WTC11 (cell line): ENCODE data around the gene CACNA2D3. TPM values are rescaled to one million over a fixed set of nuclear protein-coding genes. Genes with fewer than 3 reads are reported as not detected.

Experiments used
- ATAC-seq: fragments of 200-7000 bp; cut with Tn5 transposase; 2 replicates; pipeline ENCODE4 v1.10.0; 2021; ENCODE audit warnings: mild to moderate bottlenecking, moderate library complexity
- CTCF ChIA-PET: fragments of 300-600 bp; sonication (Branson Sonifier 250); formaldehyde crosslinking; loops from one replicate; lab custom pipeline; 2021; ENCODE audit warnings: antibody characterized with exemption; lab: Charles Lee
- POLR2A ChIA-PET: fragments of 350-600 bp; sonication (Branson Sonifier 250); formaldehyde crosslinking; loops from one replicate; lab custom pipeline; 2021; ENCODE audit warnings: antibody characterized with exemption; lab: Charles Lee
- DNase-seq: peaks from one replicate; pipeline ENCODE4 v3.0.0; 2021; ENCODE audit warnings: low spot score
- H3K27ac Mint-ChIP-seq: 2 replicates; pipeline ENCODE4 v1.8.0; 2021; ENCODE audit warnings: mixed read lengths
- H3K27me3 Mint-ChIP-seq: 2 replicates; pipeline ENCODE4 v1.8.0; 2021; ENCODE audit warnings: low read depth, mild to moderate bottlenecking, moderate library complexity, mixed read lengths
- H3K36me3 Mint-ChIP-seq: 2 replicates; pipeline ENCODE4 v1.8.0; 2021; ENCODE audit warnings: mixed read lengths
- H3K4me1 Mint-ChIP-seq: 2 replicates; pipeline ENCODE4 v1.8.0; 2022; ENCODE audit warnings: mixed read lengths
- H3K4me3 Mint-ChIP-seq: 2 replicates; pipeline ENCODE4 v1.8.0; 2021; ENCODE audit warnings: mild to moderate bottlenecking, moderate library complexity, mixed read lengths
- H3K9me3 Mint-ChIP-seq: 2 replicates; pipeline ENCODE4 v1.8.0; 2021; ENCODE audit warnings: mixed read lengths
- ATF1 ChIP-seq: sonication (generic); formaldehyde crosslinking; IDR thresholded peaks from 2 replicates; pipeline ENCODE4 v1.8.1; 2023; ENCODE audit warnings: mild to moderate bottlenecking, moderate library complexity, missing genetic modification reagents
- CBFB ChIP-seq: sonication (generic); formaldehyde crosslinking; IDR thresholded peaks from 2 replicates; pipeline ENCODE4 v1.8.1; 2022; ENCODE audit warnings: mild to moderate bottlenecking, low read depth, missing genetic modification reagents
- FOXJ3 ChIP-seq: sonication (generic); formaldehyde crosslinking; IDR thresholded peaks from 2 replicates; pipeline ENCODE4 v1.9.0; 2021; ENCODE audit warnings: missing genetic modification reagents, mild to moderate bottlenecking, borderline replicate concordance
- GTF2I ChIP-seq: fragments of 250-450 bp; sonication (Bioruptor Pico); conservative IDR thresholded peaks from 2 replicates; pipeline ENCODE4 v1.4.0; 2021; ENCODE audit warnings: mild to moderate bottlenecking
- JUN ChIP-seq: sonication (generic); formaldehyde crosslinking; IDR thresholded peaks from 2 replicates; pipeline ENCODE4 v1.8.0; 2023; ENCODE audit warnings: mild to moderate bottlenecking, missing genetic modification reagents
- KAT7 ChIP-seq: sonication (generic); formaldehyde crosslinking; IDR thresholded peaks from 2 replicates; pipeline ENCODE4 v1.8.1; 2023; ENCODE audit warnings: missing genetic modification reagents, mild to moderate bottlenecking, borderline replicate concordance
- NR3C1 ChIP-seq: sonication (generic); formaldehyde crosslinking; conservative IDR thresholded peaks from 2 replicates; pipeline ENCODE4 v1.8.1; 2023; ENCODE audit warnings: low read depth, mild to moderate bottlenecking, missing genetic modification reagents
- TCF7 ChIP-seq: sonication (generic); formaldehyde crosslinking; IDR thresholded peaks from 2 replicates; pipeline ENCODE4 v1.8.0; 2022; ENCODE audit warnings: mild to moderate bottlenecking, low read depth, missing genetic modification reagents, moderate library complexity
- TEAD1 ChIP-seq: sonication (generic); formaldehyde crosslinking; IDR thresholded peaks from 2 replicates; pipeline ENCODE4 v1.8.0; 2022; ENCODE audit warnings: mild to moderate bottlenecking, missing genetic modification reagents
- TEAD4 ChIP-seq: sonication (generic); formaldehyde crosslinking; IDR thresholded peaks from 2 replicates; pipeline ENCODE4 v1.8.0; 2022; ENCODE audit warnings: mild to moderate bottlenecking, missing genetic modification reagents
- ZNF263 ChIP-seq: sonication (generic); formaldehyde crosslinking; IDR thresholded peaks from 2 replicates; pipeline ENCODE4 v1.8.1; 2022; ENCODE audit warnings: low read depth, mild to moderate bottlenecking, moderate library complexity, missing genetic modification reagents
- ZNF317 ChIP-seq: sonication (generic); formaldehyde crosslinking; IDR thresholded peaks from 2 replicates; pipeline ENCODE4 v1.8.1; 2023; ENCODE audit warnings: low read depth, mild to moderate bottlenecking, moderate library complexity, missing genetic modification reagents, borderline replicate concordance
- total RNA-seq: library from RNA; stranded (reverse); gene quantifications from 3 replicates; pipeline ENCODE4 v1.2.3, GENCODE V29; 2021
- TF ChIP-seq, protein P1 (sequence below): sonication (generic); formaldehyde crosslinking; IDR thresholded peaks from 2 replicates; pipeline ENCODE4 v1.8.0; 2023; ENCODE audit warnings: missing genetic modification reagents
- TF ChIP-seq, protein P2 (sequence below): sonication (generic); formaldehyde crosslinking; IDR thresholded peaks from 2 replicates; pipeline ENCODE4 v1.8.1; 2023; ENCODE audit warnings: mild to moderate bottlenecking, missing genetic modification reagents, borderline replicate concordance
- TF ChIP-seq, protein P3 (sequence below): sonication (generic); formaldehyde crosslinking; IDR thresholded peaks from 2 replicates; pipeline ENCODE4 v1.8.1; 2022; ENCODE audit warnings: mild to moderate bottlenecking, moderate library complexity, missing genetic modification reagents
- TF ChIP-seq, protein P4 (sequence below): sonication (generic); formaldehyde crosslinking; IDR thresholded peaks from 2 replicates; pipeline ENCODE4 v1.8.1; 2022; ENCODE audit warnings: low read depth, missing genetic modification reagents, borderline replicate concordance
- TF ChIP-seq, protein P5 (sequence below): sonication (generic); formaldehyde crosslinking; IDR thresholded peaks from 2 replicates; pipeline ENCODE4 v1.8.0; 2023; ENCODE audit warnings: mild to moderate bottlenecking, missing genetic modification reagents
- TF ChIP-seq, protein P6 (sequence below): fragments of 250-450 bp; sonication (Bioruptor Pico); IDR thresholded peaks from 2 replicates; pipeline ENCODE4 v1.9.0; 2021; ENCODE audit warnings: mild to moderate bottlenecking

CACNA2D3 gene
- total RNA-seq, 1 experiment from 2014 or later, result 5.0 TPM

DNA sequence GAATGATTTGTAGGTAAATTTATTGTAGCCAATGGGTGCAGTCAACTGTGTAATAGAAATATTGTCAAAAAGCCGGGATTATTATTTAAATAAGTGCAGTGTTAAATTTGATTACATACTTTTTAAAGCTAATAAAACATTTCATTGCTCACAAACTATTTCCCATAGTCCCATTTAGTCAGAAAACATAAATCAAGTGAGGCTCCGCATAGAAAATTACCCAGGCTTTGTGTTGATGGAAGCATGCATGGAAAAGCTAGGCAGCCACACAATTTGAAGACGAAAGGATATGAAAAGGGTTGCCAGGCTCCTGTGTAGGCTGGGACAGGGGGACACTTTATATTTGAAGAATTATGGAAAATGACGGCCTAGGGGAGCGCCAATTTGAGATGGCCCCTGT lies 723.2 kb downstream of the CACNA2D3 start:
- no peak overlapping the region for H3K27ac Mint-ChIP-seq
- no peaks in the 10 kb centered on the region for H3K27me3 Mint-ChIP-seq
- DNase-seq (no peak), ATAC-seq (no peak)
- H3K4me1 Mint-ChIP-seq, result peaks cover 16% of the 10 kb centered on the region
- ChIA-PET POLR2A (interaction anchor here (0.6 kb wide), 1 partner anchor 9 kb away, joined by 3 read pairs; no protein-coding TSS in a partner anchor), CTCF (interaction anchor here (1.9 kb wide), 1 partner anchor 15 kb away, joined by 4 read pairs; no protein-coding TSS in a partner anchor)
- H3K9me3 Mint-ChIP-seq, result no peaks in the 10 kb centered on the region
- H3K4me3 Mint-ChIP-seq, result no peak overlapping the region
- TF ChIP-seq, protein P1, sequence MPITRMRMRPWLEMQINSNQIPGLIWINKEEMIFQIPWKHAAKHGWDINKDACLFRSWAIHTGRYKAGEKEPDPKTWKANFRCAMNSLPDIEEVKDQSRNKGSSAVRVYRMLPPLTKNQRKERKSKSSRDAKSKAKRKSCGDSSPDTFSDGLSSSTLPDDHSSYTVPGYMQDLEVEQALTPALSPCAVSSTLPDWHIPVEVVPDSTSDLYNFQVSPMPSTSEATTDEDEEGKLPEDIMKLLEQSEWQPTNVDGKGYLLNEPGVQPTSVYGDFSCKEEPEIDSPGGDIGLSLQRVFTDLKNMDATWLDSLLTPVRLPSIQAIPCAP (CRISPR knock-in tag), result no peak
- TF ChIP-seq TEAD4 (CRISPR knock-in tag), result no peak
- TF ChIP-seq CBFB (CRISPR knock-in tag), result no peak
- H3K36me3 Mint-ChIP-seq, result 0 out of 2 replicates have a peak, but pooled peaks cover 3% of the 10 kb centered on the region

DNA sequence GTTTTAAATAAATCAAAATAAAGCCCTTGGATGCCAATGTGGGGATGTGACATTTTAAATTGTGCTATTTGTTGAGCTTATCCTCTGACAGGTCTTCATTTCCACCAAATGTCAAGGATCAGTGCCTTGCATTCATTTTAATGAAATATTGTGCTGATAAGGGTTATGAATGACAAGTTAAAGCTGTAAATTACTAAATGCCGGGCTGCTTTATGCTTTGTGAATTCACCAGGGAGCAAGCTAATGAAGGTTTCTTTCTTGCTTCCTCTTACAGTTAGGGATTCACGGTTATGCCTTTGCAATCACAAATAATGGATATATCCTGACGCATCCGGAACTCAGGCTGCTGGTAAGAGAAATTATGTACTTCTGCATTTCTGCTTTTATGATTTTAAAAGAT lies 723.8 kb downstream of the CACNA2D3 start:
- DNase-seq (no peak), ATAC-seq (no peak)
- ChIA-PET CTCF (interaction anchor here (1.9 kb wide), 1 partner anchor 15 kb away, joined by 4 read pairs; no protein-coding TSS in a partner anchor), POLR2A (interaction anchor here (0.6 kb wide), 1 partner anchor 10 kb away, joined by 3 read pairs; no protein-coding TSS in a partner anchor)
- H3K4me1 Mint-ChIP-seq, result peaks cover 16% of the 10 kb centered on the region
- H3K36me3 Mint-ChIP-seq, result 0 out of 2 replicates have a peak, but pooled peaks cover 3% of the 10 kb centered on the region
- H3K27ac Mint-ChIP-seq, result no peak overlapping the region
- no peak overlapping the region for H3K4me3 Mint-ChIP-seq
- TF ChIP-seq KAT7 (CRISPR knock-in tag), result no peak
- TF ChIP-seq, protein P2, sequence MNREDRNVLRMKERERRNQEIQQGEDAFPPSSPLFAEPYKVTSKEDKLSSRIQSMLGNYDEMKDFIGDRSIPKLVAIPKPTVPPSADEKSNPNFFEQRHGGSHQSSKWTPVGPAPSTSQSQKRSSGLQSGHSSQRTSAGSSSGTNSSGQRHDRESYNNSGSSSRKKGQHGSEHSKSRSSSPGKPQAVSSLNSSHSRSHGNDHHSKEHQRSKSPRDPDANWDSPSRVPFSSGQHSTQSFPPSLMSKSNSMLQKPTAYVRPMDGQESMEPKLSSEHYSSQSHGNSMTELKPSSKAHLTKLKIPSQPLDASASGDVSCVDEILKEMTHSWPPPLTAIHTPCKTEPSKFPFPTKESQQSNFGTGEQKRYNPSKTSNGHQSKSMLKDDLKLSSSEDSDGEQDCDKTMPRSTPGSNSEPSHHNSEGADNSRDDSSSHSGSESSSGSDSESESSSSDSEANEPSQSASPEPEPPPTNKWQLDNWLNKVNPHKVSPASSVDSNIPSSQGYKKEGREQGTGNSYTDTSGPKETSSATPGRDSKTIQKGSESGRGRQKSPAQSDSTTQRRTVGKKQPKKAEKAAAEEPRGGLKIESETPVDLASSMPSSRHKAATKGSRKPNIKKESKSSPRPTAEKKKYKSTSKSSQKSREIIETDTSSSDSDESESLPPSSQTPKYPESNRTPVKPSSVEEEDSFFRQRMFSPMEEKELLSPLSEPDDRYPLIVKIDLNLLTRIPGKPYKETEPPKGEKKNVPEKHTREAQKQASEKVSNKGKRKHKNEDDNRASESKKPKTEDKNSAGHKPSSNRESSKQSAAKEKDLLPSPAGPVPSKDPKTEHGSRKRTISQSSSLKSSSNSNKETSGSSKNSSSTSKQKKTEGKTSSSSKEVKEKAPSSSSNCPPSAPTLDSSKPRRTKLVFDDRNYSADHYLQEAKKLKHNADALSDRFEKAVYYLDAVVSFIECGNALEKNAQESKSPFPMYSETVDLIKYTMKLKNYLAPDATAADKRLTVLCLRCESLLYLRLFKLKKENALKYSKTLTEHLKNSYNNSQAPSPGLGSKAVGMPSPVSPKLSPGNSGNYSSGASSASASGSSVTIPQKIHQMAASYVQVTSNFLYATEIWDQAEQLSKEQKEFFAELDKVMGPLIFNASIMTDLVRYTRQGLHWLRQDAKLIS (CRISPR knock-in tag), result no peak
- TF ChIP-seq, protein P3, sequence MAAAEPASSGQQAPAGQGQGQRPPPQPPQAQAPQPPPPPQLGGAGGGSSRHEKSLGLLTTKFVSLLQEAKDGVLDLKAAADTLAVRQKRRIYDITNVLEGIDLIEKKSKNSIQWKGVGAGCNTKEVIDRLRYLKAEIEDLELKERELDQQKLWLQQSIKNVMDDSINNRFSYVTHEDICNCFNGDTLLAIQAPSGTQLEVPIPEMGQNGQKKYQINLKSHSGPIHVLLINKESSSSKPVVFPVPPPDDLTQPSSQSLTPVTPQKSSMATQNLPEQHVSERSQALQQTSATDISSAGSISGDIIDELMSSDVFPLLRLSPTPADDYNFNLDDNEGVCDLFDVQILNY (CRISPR knock-in tag), result no peak
- TF ChIP-seq JUN (CRISPR knock-in tag), result no peak
- TF ChIP-seq ZNF263, result no peak
- TF ChIP-seq, protein P4, sequence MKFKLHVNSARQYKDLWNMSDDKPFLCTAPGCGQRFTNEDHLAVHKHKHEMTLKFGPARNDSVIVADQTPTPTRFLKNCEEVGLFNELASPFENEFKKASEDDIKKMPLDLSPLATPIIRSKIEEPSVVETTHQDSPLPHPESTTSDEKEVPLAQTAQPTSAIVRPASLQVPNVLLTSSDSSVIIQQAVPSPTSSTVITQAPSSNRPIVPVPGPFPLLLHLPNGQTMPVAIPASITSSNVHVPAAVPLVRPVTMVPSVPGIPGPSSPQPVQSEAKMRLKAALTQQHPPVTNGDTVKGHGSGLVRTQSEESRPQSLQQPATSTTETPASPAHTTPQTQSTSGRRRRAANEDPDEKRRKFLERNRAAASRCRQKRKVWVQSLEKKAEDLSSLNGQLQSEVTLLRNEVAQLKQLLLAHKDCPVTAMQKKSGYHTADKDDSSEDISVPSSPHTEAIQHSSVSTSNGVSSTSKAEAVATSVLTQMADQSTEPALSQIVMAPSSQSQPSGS (CRISPR knock-in tag), result no peak
- no peak for TF ChIP-seq ATF1
- no peak for TF ChIP-seq ZNF317 (CRISPR knock-in tag)
- no peak for TF ChIP-seq GTF2I
- no peak for TF ChIP-seq TCF7
- TF ChIP-seq, protein P5, sequence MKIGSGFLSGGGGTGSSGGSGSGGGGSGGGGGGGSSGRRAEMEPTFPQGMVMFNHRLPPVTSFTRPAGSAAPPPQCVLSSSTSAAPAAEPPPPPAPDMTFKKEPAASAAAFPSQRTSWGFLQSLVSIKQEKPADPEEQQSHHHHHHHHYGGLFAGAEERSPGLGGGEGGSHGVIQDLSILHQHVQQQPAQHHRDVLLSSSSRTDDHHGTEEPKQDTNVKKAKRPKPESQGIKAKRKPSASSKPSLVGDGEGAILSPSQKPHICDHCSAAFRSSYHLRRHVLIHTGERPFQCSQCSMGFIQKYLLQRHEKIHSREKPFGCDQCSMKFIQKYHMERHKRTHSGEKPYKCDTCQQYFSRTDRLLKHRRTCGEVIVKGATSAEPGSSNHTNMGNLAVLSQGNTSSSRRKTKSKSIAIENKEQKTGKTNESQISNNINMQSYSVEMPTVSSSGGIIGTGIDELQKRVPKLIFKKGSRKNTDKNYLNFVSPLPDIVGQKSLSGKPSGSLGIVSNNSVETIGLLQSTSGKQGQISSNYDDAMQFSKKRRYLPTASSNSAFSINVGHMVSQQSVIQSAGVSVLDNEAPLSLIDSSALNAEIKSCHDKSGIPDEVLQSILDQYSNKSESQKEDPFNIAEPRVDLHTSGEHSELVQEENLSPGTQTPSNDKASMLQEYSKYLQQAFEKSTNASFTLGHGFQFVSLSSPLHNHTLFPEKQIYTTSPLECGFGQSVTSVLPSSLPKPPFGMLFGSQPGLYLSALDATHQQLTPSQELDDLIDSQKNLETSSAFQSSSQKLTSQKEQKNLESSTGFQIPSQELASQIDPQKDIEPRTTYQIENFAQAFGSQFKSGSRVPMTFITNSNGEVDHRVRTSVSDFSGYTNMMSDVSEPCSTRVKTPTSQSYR (CRISPR knock-in tag), result no peak
- no peak for TF ChIP-seq FOXJ3
- TF ChIP-seq TEAD1, result no peak
- TF ChIP-seq, protein P6, sequence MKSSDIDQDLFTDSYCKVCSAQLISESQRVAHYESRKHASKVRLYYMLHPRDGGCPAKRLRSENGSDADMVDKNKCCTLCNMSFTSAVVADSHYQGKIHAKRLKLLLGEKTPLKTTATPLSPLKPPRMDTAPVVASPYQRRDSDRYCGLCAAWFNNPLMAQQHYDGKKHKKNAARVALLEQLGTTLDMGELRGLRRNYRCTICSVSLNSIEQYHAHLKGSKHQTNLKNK, result no peak
- no peak for TF ChIP-seq NR3C1 (CRISPR knock-in tag)
- TF ChIP-seq, all 79 proteins: peak for 0
- no peaks in the 10 kb centered on the region for H3K27me3 Mint-ChIP-seq
- no peaks in the 10 kb centered on the region for H3K9me3 Mint-ChIP-seq
